ENCODE data around the gene MS4A12.
"Not testable (repeated sequence)": the region's sequence is repeated elsewhere in the genome, so short reads cannot be mapped to it uniquely, and the experiment has no call there.

The MS4A12 gene

GRCh38 chr11:60477035-60477445, 15.5 kb upstream of the MS4A12 start:
- H3K27ac ChIP-seq (ENCODE audit: insufficient read depth, low read depth, low read length, poor library complexity, severe bottlenecking), result no peak overlapping the region
- no peaks in the 10 kb centered on the region for H3K9me3 ChIP-seq (ENCODE audit: control insufficient read depth, low read length)
- no peaks in the 10 kb centered on the region for H3K36me3 ChIP-seq (ENCODE audit: control insufficient read depth, insufficient read depth, low read length)
- no peak overlapping the region for H3K4me3 ChIP-seq (ENCODE audit: insufficient read depth, low read depth, low read length)
- H3K4me1 ChIP-seq (ENCODE audit: control insufficient read depth, insufficient read depth, low read length), result no peaks in the 10 kb centered on the region
- no peaks in the 10 kb centered on the region for H3K27me3 ChIP-seq (ENCODE audit: control insufficient read depth, insufficient read depth, low read length, poor library complexity, severe bottlenecking)
- 90 to 97% methylated on average over 6 of the region's 6 CpGs for WGBS, 2 experiments

DNA sequence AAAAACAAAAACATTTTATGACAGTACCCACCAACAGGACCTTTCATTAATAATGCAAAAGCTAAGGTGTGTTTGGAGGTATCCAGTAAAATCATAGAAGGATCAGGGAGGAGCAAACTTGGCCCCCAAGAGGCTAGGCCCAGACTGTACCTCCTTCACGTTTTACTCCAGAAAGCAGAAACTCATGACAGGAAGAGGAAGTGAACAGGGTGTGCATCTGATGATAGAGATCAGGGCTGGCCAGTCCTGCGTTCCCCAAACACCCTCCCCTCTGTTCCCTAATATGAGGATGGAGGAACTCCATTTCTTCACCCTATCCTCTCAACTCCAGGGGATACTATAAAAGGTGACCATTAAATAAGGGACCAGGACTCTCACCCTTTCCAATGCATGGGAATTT, 10.2 kb upstream of the MS4A12 start:
- no peaks in the 10 kb centered on the region for H3K9me3 ChIP-seq (ENCODE audit: control insufficient read depth, low read length)
- 57 to 86% methylated on average over 1 to 2 of the region's 2 CpGs for whole genome bisulfite sequencing, 2 experiments

GRCh38 chr11:60485987-60486386, 6.6 kb upstream of the MS4A12 start:
- H3K27ac ChIP-seq (ENCODE audit: insufficient read depth, low read depth, low read length, poor library complexity, severe bottlenecking), result no peak overlapping the region
- H3K9me3 ChIP-seq (ENCODE audit: control insufficient read depth, low read length), result no peaks in the 10 kb centered on the region
- 63 to 71% methylated on average over 5 of the region's 5 CpGs for WGBS, 2 experiments
- H3K27me3 ChIP-seq (ENCODE audit: control insufficient read depth, insufficient read depth, low read length, poor library complexity, severe bottlenecking), result no peaks in the 10 kb centered on the region
- H3K4me3 ChIP-seq (ENCODE audit: insufficient read depth, low read depth, low read length), result no peak overlapping the region
- no peaks in the 10 kb centered on the region for H3K36me3 ChIP-seq (ENCODE audit: control insufficient read depth, insufficient read depth, low read length)
- H3K4me1 ChIP-seq (ENCODE audit: control insufficient read depth, insufficient read depth, low read length), result no peaks in the 10 kb centered on the region

More for the DNA sequence above, 10.2 kb upstream of the MS4A12 start:
- no peak overlapping the region for H3K4me3 ChIP-seq (ENCODE audit: insufficient read depth, low read depth, low read length)
- no peaks in the 10 kb centered on the region for H3K4me1 ChIP-seq (ENCODE audit: control insufficient read depth, insufficient read depth, low read length)
- H3K27me3 ChIP-seq (ENCODE audit: control insufficient read depth, insufficient read depth, low read length, poor library complexity, severe bottlenecking), result no peaks in the 10 kb centered on the region
- H3K27ac ChIP-seq (ENCODE audit: insufficient read depth, low read depth, low read length, poor library complexity, severe bottlenecking), result no peak overlapping the region
- H3K36me3 ChIP-seq (ENCODE audit: control insufficient read depth, insufficient read depth, low read length), result no peaks in the 10 kb centered on the region

DNA sequence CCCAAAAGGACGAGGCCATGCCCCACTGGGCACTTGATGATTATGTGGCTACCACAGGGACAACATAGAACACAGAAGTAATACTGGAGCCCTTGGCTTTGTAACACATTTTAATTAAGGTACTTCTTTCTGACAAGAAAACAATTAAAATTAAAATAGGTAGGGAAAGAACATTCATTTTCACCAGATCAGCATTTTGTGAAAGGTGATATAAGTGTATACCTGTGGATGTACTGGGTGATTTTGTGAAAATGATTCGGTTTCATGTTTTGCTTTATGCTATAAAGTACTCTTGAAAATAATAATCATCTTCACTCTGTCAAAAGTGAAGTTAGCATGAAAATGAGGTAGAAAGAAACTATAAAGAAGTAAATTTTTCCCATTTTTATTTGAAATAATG, 876 bp downstream of the MS4A12 start:
- Histone ChIP-seq H3K4me1 (ENCODE audit: control insufficient read depth, insufficient read depth, low read length) (no peaks in the 10 kb centered on the region), H3K4me3 (ENCODE audit: insufficient read depth, low read depth, low read length) (no peak overlapping the region), H3K27me3 (ENCODE audit: control insufficient read depth, insufficient read depth, low read length, poor library complexity, severe bottlenecking) (no peaks in the 10 kb centered on the region), H3K27ac (ENCODE audit: insufficient read depth, low read depth, low read length, poor library complexity, severe bottlenecking) (no peak overlapping the region), H3K36me3 (ENCODE audit: control insufficient read depth, insufficient read depth, low read length) (no peaks in the 10 kb centered on the region), H3K9me3 (ENCODE audit: control insufficient read depth, low read length) (no peaks in the 10 kb centered on the region)
- 93 to 94% methylated on average over 1 of the region's 2 CpGs for WGBS, 2 experiments

GRCh38 chr11:60498399-60498798, 5.8 kb downstream of the MS4A12 start:
- H3K27me3 ChIP-seq (ENCODE audit: control insufficient read depth, insufficient read depth, low read length, poor library complexity, severe bottlenecking), result no peaks in the 10 kb centered on the region
- 91% methylated on average over 2 of the region's 2 CpGs for WGBS, 2 experiments
- no peak overlapping the region for H3K4me3 ChIP-seq (ENCODE audit: insufficient read depth, low read depth, low read length)
- H3K27ac ChIP-seq (ENCODE audit: insufficient read depth, low read depth, low read length, poor library complexity, severe bottlenecking), result no peak overlapping the region
- H3K4me1 ChIP-seq (ENCODE audit: control insufficient read depth, insufficient read depth, low read length), result no peaks in the 10 kb centered on the region
- no peaks in the 10 kb centered on the region for H3K9me3 ChIP-seq (ENCODE audit: control insufficient read depth, low read length)
- no peaks in the 10 kb centered on the region for H3K36me3 ChIP-seq (ENCODE audit: control insufficient read depth, insufficient read depth, low read length)

DNA sequence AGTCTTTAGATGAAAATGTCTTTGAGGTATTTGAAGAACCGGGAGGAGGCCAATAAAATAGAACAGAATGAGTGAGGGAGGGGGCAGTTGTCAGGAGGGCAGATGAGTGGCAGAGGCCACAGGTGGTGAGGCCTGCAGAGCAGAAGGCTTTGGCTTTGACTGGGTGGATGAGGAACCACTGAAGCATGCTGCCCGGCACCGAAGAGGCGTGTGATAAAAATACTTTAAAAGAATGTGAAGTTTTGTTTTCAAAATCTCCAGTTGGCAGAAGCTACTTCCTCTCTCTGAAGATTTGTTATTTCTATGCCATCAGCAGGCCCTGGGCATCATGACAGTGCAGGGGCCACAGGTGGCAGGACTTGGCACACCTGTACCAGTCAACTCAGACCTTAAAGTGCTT, 6.3 kb downstream of the MS4A12 start:
- Histone ChIP-seq H3K9me3 (ENCODE audit: control insufficient read depth, low read length) (no peaks in the 10 kb centered on the region), H3K36me3 (ENCODE audit: control insufficient read depth, insufficient read depth, low read length) (no peaks in the 10 kb centered on the region), H3K4me1 (ENCODE audit: control insufficient read depth, insufficient read depth, low read length) (no peaks in the 10 kb centered on the region), H3K4me3 (ENCODE audit: insufficient read depth, low read depth, low read length) (no peak overlapping the region), H3K27ac (ENCODE audit: insufficient read depth, low read depth, low read length, poor library complexity, severe bottlenecking) (no peak overlapping the region), H3K27me3 (ENCODE audit: control insufficient read depth, insufficient read depth, low read length, poor library complexity, severe bottlenecking) (no peaks in the 10 kb centered on the region)
- WGBS, 2 experiments, result 75 to 88% methylated on average over 4 of the region's 4 CpGs

GRCh38 chr11:60500276-60500910, 7.8 kb downstream of the MS4A12 start:
- Histone ChIP-seq H3K27me3 (ENCODE audit: control insufficient read depth, insufficient read depth, low read length, poor library complexity, severe bottlenecking) (no peaks in the 10 kb centered on the region), H3K4me3 (ENCODE audit: insufficient read depth, low read depth, low read length) (no peak overlapping the region), H3K36me3 (ENCODE audit: control insufficient read depth, insufficient read depth, low read length) (no peaks in the 10 kb centered on the region), H3K9me3 (ENCODE audit: control insufficient read depth, low read length) (no peaks in the 10 kb centered on the region), H3K27ac (ENCODE audit: insufficient read depth, low read depth, low read length, poor library complexity, severe bottlenecking) (no peak overlapping the region), H3K4me1 (ENCODE audit: control insufficient read depth, insufficient read depth, low read length) (no peaks in the 10 kb centered on the region)
- WGBS, 2 experiments, result 49 to 55% methylated on average over 3 of the region's 3 CpGs

- Histone ChIP-seq H3K4me3 (ENCODE audit: insufficient read depth, low read depth, low read length) (no peak overlapping the region), H3K9me3 (ENCODE audit: control insufficient read depth, low read length) (no peaks in the 10 kb centered on the region), H3K27me3 (ENCODE audit: control insufficient read depth, insufficient read depth, low read length, poor library complexity, severe bottlenecking) (no peaks in the 10 kb centered on the region), H3K27ac (ENCODE audit: insufficient read depth, low read depth, low read length, poor library complexity, severe bottlenecking) (no peak overlapping the region), H3K4me1 (ENCODE audit: control insufficient read depth, insufficient read depth, low read length) (no peaks in the 10 kb centered on the region), H3K36me3 (ENCODE audit: control insufficient read depth, insufficient read depth, low read length) (no peaks in the 10 kb centered on the region)
- 88 to 93% methylated on average over 2 to 3 of the region's 3 CpGs for WGBS, 2 experiments
Measured at GRCh38 chr11:60502221-60502775, 9.7 kb downstream of the MS4A12 start.

- Histone ChIP-seq H3K4me3 (ENCODE audit: insufficient read depth, low read depth, low read length) (no peak overlapping the region), H3K27me3 (ENCODE audit: control insufficient read depth, insufficient read depth, low read length, poor library complexity, severe bottlenecking) (no peaks in the 10 kb centered on the region), H3K27ac (ENCODE audit: insufficient read depth, low read depth, low read length, poor library complexity, severe bottlenecking) (no peak overlapping the region), H3K36me3 (ENCODE audit: control insufficient read depth, insufficient read depth, low read length) (no peaks in the 10 kb centered on the region), H3K4me1 (ENCODE audit: control insufficient read depth, insufficient read depth, low read length) (no peaks in the 10 kb centered on the region), H3K9me3 (ENCODE audit: control insufficient read depth, low read length) (no peaks in the 10 kb centered on the region)
- 94 to 96% methylated on average over 3 of the region's 3 CpGs for WGBS, 2 experiments
Measured at GRCh38 chr11:60504219-60504905, 11.8 kb downstream of the MS4A12 start.

DNA sequence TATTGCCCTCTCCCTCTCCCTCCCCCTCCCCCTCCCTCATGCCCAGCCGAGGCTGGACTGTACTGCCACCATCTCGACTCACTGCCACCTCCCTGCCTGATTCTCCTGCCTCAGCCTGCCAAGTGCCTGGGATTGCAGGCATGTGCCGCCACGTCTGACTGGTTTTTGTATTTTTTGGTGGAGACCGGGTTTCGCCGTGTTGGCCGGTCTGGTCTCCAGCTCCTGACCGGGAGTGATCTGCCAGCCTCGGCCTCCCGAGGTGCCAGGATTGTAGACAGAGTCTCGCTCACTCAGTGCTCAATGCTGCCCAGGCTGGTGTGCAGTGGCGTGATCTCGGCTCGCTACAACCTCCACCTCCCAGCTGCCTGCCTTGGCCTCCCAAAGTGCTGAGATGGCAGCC, 17.0 kb downstream of the MS4A12 start:
- H3K4me3 ChIP-seq (ENCODE audit: insufficient read depth, low read depth, low read length); H3K9me3 ChIP-seq (ENCODE audit: control insufficient read depth, low read length); H3K27ac ChIP-seq (ENCODE audit: insufficient read depth, low read depth, low read length, poor library complexity, severe bottlenecking); H3K27me3 ChIP-seq (ENCODE audit: control insufficient read depth, insufficient read depth, low read length, poor library complexity, severe bottlenecking); H3K36me3 ChIP-seq (ENCODE audit: control insufficient read depth, insufficient read depth, low read length); H3K4me1 ChIP-seq (ENCODE audit: control insufficient read depth, insufficient read depth, low read length): not testable (repeated sequence)
- WGBS, 2 experiments, result 82 to 83% methylated on average over 15 of the region's 15 CpGs
